SHP77 treated with DMSO at 0.1 percent for 48 hours (cell line): Measurements from ENCODE around the gene RIN1.

Source experiments
- DNase-seq: peaks from one replicate; lab custom pipeline; 2025; lab: John Stamatoyannopoulos, UW

The RIN1 gene

DNA sequence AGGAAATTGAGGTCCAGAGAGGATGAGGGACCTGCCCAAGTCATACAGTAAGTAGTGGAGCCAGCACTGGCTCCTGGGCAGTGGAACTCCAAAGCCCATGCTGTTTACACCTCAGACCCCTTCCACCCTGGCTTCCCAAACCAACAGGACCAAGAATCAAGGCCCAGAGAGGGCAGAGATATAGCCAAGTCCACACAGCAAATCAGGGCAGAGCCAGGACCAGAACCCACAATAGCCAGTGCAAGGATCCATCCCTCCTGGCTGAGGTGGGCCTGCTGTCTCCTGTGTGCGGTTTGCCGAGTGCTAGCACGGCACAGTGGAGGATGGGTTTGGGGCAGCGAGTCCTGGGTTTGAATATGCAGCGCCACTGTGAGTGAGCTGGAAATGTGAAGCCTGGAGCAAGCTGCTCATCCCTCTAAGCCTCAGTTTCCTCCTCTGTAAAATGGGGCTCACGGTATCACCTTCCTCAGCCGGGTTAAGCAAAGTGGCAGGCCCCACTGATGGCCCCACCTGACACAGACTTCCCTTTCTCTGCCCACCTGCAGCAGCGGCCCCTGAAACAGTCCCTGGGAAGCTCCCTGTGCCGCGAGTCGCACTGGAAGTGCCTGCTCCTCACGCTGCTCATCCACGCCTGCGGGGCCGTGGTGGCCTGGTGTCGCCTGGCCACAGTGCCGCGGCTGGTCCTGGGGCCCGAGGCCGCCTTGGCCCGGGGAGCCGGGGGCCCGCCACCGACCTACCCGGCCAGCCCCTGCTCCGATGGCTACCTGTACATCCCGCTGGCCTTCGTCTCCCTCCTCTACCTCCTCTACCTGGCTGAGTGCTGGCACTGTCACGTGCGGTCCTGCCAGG is 42.2 kb downstream of the RIN1 start:
- no peak for DNase-seq

DNA sequence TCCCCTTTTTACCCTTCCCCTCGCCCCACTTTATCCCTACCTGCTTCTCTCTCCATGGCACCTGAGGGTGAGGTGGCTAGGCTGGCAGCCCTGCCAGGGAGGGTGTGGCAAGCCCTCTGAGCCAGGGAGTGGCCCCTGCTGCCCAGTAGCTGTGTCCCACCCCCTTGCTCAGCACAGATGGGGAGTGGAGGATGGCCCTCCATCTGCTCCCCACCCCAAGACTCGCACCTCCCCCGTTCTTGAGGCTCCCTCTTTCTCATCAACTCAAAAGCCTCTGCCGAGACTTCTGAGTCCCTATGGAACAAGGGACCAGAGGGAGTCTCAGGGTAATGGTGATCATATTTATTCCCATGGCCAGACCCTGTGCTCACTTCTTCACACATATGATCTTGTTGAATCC is 42.9 kb downstream of the RIN1 start:
- DNase-seq, result no peak

DNA sequence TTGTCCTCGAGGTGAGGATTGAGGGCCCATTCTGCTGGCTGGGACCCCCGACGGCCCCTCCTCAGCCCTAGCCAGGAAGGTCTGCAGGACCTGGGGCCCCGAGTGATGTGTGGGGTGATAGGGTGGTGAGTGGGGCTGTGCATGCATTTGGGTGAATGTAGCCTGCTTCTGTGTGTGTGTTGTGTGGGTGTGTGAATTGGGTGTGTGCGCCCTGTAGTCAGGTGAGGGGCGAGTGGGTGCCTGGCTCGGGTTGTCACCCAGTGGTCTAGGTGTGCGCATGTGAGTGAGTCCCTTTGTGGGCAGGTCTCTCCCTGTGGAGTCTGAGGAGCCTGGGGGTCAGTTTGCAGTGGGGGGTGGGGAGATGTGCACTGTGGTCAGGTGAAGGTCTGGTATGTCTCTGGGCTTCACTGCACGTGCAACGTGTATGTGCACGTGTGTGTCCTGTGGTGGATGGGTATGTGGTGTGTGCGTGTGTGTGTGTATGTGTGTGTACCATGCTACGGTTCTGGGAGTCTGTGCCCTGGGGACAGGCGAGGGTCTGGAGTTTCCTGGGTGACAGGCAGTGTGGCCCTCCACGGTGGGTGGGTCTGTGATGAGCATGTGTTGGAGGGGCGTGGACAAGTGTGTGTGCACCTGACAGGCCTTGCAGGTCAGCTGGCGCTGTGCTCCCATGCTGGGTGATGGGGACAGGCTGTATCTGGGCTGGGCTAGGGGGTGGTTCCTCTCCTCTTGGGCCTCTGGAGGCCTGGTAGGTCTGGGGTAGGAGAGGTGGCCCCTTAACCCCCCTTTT is 43.5 kb downstream of the RIN1 start:
- DNase-seq, result no peak

DNA sequence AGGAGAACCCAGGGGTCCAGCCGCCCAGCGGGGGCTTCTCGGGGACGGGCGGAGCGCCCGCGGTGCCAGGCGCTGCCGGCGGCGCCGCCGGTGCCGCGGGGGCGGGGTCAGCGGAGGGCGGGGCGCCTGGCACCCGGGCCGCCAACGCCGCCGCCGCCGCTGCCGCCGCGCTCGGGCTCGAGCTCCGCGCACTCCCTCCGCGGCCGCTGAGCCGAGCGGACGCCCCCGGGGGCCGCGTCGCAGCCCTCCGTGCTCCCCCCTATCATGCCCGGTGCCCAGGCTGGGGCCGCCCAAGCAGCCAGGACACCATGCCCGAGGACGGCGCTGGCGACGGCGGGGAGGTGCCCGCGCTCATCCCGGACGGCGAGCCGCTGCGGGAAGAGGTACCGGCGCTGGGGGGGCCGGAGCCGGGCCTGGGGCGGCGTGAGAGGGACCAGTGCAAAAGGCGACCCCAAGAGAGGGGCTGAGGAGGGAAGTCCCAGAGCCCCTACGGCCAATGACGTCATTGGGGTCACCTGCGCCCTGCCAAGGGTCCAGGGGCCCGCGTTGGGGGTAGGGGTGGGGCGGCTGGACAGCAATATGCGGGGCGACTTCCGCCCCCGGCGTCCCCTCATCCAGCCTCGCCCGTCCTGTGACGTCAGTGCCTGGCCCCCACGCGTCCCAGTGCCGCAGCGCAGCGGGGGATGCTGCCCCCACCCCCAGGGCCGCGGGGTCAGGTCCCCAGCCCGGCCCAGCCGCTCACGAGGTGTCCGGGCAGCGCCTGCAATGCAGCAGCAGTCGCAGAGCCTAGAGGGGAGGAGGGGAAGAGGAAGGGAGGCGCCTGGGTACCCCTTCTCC is 44.3 kb downstream of the RIN1 start, which contains the start of gene TMEM151A:
Gene TMEM151A, plus strand, starts transcription at position 189 of the 837 bp plus-strand sequence. Its CDS starts 120 bp downstream, at position 309.
- no peak for DNase-seq

DNA sequence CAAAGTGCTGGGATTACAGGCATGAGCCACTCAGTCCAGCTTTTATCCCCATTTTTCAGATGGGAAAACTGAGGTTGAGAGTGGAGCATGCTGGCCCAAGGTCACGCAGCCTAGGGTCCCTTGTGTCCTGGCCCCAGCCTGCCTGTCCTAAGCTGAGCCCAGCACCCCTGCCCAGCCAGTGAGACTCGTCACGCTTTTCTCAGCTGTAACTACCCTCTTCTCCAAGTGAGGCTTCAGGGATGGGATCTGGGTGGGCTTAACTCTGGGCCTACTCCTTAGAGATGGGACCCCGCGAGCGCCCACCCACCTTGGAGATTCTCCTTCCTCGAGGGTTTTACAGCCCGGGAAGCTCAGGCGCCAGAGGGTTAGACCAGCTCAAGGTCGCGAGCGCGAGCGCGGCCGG is 44.9 kb downstream of the RIN1 start:
- no peak for DNase-seq

DNA sequence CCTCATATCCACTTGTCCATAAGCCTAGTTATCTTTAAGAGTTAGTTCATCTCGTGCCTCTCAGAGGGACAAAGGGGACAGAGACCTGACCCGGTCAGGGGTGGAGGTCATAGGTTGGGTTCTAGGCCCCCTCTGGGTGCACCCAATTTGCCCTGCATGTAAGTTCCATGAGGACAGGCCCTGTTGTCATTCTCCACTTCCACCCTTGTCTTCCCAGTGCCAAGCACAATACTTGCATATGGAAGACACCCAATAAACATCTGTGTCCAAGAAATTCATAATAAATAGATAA is 46.0 kb downstream of the RIN1 start:
- DNase-seq, result no peak

DNA sequence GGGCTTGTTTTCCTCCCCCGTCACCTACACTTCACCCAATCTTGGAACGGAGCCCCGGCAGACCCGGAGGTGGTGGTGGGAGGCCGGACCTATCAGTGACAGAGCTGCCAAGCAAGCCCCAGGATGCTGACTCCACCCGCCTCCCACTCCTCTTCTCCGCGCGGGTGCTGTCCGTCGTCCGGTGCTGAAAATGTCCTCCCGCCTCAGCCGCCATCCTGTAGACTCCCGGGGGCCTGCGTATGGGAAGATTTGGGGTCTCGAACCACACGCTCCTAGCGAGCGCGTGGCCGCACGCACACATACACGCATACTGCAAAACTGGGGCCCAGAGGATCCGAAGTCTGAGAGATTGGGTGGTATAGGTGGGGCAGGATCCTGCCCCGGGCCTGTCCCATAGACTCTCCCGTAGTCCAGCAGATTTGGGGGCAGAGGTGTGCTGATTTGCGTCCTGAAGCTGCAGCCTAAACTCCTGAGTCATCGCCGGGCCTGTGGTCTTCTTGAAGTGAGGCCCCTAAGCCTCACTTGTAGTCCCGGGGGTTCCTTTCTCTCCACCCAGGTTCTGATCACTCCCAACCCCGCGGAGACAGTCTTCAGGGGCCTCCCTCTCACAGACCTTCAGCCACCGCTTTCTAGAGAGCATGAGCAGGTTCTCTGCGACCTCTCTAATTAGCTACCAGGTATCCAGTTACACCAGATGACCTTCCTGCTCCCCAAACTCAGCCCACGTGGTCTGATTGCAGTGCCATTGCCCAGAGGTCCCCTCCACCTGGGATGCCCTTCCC is 46.5 kb downstream of the RIN1 start:
- DNase-seq, result no peak

DNA sequence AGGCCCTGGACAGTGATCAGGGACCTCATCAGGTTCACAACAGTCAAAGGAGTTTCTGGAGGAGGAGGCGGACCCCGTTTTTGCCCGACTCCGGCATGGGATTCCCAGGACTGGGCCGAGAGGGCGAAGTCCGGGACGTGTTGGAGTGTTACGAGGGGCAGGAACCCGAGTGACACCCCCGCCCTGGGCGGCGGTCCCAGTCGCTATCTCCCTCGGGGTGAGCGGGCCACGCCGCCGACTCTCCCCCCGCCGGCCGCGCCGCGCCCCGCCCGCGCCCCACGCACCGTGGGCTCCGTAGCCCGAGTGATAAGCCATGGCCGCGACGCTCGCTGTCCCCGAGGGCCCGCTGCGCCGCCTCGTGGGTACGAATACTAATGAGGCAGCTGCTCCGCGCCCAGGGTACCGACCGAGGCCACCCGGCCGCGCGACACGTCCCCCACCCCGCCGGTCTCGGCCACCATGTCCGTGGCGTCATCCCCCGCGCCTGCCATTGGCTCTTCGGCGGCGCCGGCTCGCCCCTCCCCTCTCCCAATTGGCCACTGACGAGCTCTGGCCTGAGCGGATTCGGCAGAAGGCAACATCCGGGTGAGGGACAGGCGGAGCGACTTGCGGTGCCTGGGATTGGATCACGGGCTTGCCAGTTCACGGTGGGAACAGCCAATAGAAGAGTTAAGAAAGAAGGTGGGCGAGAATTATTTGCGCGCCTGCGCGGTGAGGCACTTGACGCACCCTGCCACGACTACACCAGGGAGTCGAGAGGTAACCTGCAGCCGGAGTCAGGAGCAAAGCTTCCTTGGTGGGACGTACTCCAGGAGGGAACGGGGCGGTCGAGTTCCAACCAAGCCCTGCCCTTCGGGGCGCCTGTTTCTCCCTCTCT is 47.3 kb downstream of the RIN1 start, which contains the start of gene YIF1A:
Gene YIF1A, minus strand, starts transcription at position 473 of the 877 bp plus-strand sequence. Its CDS starts 158 bp downstream, at position 315.
- DNase-seq, result peak; percentile 99

DNA sequence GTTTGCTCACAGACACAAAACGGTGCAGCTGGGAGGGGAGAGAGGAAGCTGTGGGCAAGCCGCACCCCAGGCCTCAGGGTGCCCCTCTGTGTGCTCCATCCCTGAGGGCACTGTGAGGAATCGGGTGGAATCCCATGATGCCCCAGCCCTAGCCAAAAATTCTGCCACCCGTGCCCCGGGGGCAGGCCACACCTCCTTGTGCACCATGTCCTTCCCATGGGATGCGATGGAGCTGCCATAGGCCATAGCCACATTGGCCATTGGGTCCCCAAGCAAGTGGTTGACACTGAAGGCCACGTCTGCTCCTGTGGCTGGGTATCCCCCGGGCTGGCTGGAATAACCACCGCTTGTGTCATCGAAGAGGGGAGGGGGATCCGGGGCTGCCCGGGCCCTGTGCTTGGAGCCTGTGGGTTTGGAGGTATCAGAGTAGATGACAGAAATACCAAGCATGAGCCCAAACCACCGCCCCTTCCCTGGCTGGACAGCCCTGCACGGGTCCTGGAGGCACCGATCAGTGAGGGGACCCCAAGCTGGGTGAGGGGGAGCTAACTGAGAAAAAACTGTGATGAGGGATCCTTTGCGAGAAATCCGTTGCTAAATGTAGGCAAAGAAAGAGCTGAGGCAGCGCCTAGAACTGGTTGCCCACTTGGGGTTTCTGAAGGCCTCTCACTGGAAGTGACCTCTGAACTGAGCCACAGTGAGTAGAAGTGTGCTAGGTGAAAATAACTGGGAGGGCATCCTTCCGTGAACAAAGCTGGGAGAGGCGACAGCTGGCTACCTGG is 48.2 kb downstream of the RIN1 start:
- DNase-seq, result no peak

DNA sequence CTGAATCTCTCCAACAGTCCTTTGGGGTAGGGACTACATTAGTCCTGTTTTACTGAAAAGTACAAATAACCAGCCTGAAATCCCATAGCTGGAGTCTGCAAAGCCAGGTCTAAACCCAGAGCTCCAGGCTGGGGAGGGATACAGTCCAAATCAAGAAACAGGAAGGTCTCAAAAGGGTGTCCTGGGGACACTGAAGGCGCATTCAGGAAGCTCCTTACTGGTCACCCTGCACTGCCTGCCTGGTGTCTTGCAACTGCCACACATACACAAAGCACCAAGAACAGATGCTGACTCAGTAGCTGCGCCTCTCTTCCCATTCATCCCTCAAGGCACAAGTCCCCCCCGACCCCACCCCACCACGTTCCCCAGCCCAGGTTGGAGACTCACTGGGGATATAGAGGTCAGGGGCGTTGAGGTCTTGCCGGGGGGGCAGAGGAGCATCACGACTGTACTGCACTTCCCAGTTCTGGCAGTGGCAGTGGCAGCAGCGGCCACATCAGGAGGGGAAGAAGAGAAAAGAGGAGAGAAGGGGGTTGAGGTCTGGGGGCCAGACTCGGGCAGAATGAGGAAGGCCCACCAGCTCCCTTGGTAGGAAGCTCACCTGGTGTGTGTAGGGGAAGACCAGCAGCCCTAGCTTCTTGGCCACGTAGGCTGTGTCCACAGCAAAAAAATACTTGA is 48.9 kb downstream of the RIN1 start:
- DNase-seq, result no peak

DNA sequence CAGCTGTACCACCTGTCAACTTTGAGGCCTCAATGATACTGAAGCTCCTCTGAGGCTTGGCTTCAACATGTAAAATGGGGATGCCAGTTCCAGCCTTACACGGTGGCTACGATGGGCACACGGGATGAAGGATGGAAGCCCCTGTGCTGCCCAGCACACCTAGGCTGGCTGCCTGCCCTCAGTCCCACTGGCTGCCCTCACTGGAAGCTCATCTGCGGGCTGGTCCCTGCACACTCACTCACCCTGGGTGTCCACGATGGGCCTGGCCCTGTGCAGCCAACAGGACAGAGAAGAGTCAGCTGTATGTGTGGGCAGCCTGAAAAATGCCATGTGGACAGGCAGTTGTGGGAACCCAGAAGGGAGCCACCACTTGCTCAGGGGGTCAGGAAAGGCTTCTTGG is 49.5 kb downstream of the RIN1 start:
- DNase-seq, result no peak

DNA sequence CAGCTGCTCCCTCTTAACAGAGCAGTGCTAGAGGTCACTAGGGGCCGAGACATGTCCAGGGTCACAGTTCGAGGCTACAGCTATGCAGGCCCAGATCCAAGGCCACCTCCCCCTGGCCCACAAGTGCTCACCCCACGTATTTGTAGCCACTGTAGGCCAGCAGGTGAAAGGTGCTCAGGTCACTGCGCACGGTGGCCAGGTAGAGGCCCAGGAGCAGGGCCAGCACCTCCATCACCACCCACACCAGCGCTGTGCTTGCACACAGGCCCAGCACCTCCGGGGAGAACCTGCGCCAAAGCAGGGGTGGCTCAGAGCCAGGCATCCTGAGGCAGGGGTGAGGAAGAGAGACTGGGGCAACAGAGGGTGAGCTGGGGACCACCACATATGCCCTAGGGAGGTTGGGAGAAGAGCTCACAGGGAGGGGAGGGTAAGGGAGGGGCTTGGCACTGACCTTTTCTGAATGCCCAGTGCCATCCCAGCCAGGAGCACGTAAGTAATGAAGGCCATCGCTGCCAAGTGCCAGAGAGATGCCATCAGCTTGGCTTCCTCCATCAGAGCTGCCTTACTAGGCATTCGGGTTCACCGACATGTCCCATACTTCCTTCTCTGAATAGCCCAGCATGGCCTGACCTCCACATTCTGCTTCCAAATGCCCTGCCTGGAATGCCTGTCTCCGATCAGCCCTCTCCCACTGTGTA is 50.8 kb downstream of the RIN1 start:
- DNase-seq, result no peak

DNA sequence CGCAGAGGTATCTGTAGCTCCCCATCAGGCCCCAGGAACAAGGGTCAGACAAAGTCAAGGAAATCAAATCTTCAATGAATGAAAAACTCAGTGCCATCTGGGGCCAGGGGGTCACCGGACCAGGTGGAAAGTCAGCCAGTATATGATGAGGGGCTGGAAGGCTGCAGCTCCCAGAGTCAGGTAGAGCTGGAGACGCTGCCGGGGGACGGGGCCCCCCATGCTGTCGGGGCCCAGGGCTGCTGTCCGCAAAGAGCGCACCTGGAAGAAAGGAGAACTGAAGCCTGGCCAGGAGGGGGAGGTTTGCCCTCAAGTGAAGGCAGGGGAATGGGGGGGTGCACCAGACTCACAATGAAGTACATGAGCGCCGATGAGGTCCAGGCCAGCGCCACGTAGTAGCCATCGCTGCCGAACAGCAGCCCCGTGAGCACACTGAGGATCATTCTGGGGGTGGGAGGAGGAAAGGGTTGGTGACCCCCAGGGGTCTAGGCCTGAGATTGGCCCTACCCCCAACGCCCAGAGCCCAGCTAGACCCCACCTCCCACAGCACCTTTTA is 51.6 kb downstream of the RIN1 start:
- DNase-seq, result no peak

DNA sequence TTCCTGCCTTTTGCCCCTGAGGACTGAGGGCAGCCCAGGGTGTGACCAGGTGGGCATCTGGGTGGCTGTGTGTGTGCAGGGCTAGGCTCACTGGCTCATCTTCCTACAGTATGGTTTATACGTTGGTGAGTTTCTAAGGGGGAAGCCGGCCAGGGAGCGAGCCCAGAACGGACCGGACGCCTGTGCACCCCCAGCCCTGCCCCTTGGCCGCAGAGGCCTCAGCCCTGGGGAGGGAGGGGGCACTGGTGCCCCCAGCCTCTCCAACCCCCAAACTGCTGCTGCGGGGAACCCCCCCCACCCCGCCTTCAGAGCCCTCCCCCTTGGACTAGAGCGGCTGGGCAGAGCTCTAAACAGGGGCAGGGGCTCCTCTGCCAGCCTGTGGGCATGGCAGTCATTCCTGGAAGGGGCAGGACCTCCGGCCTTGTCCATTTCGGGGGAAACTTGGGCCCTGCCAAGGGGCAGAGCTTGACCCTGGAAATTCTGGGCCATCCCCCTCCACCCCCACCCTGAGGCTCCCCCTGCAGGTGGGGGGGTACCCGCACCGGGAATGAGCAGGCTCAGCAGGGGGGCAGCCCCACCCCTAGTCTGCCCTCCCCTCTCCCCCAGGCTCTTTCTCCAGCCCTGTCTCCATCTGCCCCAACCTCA is 52.7 kb downstream of the RIN1 start:
- no peak for DNase-seq

DNA sequence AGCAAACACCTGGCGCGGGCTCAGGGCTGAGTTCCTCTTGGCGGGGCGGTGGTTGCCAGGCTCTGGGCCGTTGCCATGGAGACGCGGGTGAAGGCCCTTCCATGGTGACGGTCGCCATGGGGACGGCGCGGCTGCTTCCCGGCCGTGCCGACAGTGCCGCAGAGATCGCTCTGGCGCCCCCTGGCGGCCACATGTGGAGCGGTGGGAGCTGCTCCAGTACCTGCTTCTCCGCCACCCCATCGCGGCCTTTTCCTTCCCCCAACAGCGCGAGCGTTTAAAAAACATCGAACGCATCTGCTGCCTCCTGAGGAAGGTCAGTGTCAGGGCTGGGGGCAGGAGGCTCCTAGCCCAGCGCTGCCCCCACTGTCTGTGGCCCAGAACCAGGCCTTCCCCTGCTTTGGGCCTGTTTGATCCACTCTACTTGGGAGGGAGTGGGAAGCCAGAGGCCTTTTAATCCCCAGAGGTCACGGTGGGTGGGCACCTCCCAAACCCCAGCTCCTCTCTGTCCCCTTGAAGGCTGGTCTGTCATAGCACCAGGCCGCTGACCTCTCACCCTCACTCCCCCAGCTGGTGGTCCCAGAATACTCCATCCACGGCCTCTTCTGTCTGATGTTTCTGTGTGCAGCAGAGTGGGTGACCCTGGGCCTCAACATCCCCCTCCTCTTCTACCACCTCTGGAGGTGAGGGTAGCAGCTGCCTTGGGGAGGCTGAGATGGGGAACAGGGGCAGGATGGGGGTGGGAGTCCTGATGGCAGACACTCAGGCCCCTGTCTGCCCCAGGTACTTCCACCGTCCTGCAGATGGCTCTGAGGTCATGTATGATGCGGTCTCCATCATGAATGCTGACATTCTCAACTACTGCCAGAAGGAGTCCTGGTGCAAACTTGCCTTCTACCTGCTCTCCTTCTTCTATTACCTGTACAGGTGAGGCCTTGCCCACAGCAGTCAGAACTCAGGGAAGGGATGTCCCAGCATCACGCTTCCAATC is 53.5 kb downstream of the RIN1 start:
- DNase-seq, result peak; percentile 93
